ENCODE measurements around the gene BCR.
"Not testable (repeated sequence)": the region's sequence is repeated elsewhere in the genome, so short reads cannot be mapped to it uniquely, and the experiment has no call there.

GRCh38 chr22:23323960-23324688 is 143.8 kb downstream of the BCR start:
- TF ChIP-seq CTCF (IDR thresholded peaks at IDR 0.05; ENCODE audit: insufficient read depth, low read length); SPI1 (IDR thresholded peaks at IDR 0.05; ENCODE audit: borderline replicate concordance, low read depth); REST (IDR thresholded peaks at IDR 0.05; ENCODE audit: insufficient replicate concordance, low read depth): not testable (repeated sequence)
